GM12891 (cell line): ENCODE results near the gene DAAM1.

Experiments
- POLR2A ChIP-seq: IDR thresholded peaks from 2 replicates; pipeline ENCODE4 v1.6.1; 2011; ENCODE audit warnings: low read depth, low read length, control low read depth
- POLR2AphosphoS5 ChIP-seq: IDR thresholded peaks from 2 replicates; pipeline ENCODE4 v1.6.1; 2011; ENCODE audit warnings: low read depth, low read length, control low read depth
- POU2F2 ChIP-seq: IDR thresholded peaks from 2 replicates; pipeline ENCODE4 v1.6.1; 2011; ENCODE audit warnings: low read depth, mild to moderate bottlenecking, control low read depth, low read length, moderate library complexity
- SPI1 ChIP-seq: IDR thresholded peaks from 2 replicates; pipeline ENCODE4 v1.6.1; 2011; ENCODE audit warnings: low read depth, low read length, control low read depth
- TAF1 ChIP-seq: IDR thresholded peaks from 2 replicates; pipeline ENCODE4 v1.6.1; 2011; ENCODE audit warnings: low read depth, low read length, control low read depth

DNA sequence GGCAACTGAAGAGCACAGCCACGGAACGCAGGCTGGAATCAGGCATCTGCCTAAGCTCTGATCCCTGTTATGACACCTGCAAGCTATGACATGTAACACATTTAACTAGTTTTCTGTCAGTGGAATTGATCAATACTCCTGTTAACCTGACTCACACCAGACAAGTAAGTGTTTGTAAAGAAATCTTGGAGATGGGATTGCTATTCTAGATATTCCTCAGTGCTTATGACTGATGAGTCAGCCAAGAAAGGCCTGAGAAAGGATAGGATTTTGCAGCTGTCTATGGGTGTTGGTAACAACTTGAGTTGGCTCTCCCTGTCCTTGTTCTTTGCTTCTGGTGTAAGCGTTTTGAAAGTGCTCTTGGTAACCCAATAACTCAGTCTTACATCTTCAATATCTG, 166.2 kb downstream of the DAAM1 start:
- no peak for TF ChIP-seq POLR2AphosphoS5
- no peak for TF ChIP-seq TAF1
- TF ChIP-seq POLR2A = no peak
- no peak for TF ChIP-seq SPI1
- no peak for TF ChIP-seq POU2F2
